HUDEP-2 (cell line): ENCODE results near the gene IZUMO2.
"Not testable (repeated sequence)": the region's sequence is repeated elsewhere in the genome, so short reads cannot be mapped to it uniquely, and the experiment has no call there.

Experiments
- DNase-seq, 76 experiments: peaks; one replicate each; lab custom pipeline; 2025; ENCODE audit not compliant: unreplicated experiment in 76 of 76; lab: John Stamatoyannopoulos, UW

Gene IZUMO2

DNA sequence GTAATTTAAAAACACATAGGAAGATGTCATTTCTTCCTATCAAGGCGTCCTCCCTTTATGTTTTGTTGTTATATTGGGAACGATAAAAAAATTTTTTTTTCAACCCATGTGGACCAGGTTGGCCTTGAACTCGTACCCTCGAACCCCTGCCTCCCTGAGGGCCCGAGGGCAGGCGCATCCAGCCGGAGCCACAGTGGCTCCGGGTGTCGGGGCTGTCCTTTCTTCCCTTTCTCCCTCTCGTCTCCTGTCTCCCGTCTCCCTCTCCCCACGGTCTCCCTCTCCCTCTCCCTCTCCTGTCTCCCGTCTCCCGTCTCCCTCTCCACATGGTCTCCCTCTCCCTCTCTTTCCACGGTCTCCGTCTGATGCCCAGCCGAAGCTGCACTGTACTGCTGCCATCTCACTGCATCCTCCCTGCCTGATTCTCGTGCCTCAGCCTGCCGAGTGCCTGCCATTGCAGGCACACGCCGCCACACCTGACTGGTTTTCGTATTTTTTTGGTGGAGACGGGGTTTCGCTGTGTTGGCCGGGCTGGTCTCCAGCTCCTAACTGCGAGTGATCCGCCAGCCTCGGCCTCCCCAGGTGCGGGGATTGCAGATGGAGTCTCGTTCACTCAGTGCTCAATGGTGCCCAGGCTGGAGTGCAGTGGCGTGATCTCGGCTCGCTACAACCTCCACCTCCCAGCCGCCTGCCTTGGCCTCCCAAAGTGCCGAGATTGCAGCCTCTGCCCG, 22.8 kb downstream of the IZUMO2 start:
- not testable (repeated sequence) for DNase-seq

DNA sequence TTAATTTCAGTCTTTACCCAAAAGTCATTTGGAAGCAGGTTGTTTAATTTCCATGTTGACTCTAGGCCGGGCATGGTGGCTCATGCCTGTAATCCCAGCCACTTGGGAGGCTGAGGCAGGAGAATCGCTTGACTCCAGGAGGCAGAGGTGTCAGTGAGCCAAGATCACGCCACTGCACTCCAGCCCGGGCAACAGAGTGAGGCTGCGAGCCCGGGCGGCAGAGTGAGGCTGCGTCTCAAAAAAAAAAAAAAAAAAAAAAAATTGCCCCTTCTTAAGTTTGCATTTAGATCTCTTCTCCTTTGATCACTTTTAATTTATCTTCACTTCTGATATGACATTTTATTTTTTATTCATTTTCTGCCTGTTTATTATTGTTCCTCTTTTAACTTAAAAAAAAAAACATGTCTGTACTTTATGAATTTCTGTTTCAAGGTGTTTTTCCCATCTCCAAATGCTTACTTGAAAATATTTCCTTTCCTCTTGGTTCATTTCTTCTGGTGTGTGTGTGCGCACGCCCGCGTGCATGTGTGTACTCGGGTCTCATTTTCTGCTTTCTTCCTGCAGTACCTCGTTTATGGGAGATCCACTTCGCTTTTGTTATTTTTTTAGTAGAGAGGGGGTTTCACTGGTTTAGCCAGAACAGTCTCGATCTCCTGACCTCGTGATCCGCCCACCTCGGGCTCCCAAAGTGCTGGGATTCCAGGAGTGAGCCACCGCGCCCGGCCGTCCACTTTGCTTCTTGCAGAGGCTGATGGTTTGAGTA, 26.3 kb downstream of the IZUMO2 start:
- not testable (repeated sequence) for DNase-seq

DNA sequence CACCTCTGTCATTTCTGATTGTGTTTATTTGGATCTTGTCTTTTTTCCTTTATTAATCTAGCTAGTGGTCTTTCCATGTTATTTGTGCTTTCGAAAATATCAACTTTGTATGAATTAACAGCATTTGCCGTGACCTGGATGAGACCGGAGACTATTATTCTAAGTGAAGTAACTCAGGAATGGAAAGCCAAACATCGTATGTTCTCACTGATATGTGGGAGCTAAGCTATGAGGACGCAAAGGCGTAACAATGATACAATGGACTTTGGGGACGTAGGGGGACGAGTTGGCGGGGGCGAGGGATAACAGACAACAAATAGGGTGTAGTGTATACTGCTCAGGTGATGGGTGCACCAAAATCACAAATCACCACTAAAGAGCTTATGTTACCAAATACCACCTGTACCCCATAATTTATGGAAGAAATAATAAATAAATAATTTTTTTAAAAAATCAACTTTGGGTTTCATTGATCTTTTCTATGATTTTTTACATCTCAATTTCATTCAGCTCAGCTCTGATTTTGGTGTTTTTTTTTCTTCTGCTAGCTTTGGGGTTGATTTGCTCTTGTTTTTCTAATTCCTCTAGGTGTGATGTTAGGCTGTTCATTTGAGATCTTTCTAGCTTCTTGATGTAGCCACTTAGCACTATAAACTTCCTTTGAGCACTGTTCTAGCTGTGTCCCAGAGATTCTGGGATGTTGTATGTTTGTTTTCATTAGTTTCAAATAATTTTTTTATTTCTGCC, 27.1 kb downstream of the IZUMO2 start:
- not testable (repeated sequence) for DNase-seq

DNA sequence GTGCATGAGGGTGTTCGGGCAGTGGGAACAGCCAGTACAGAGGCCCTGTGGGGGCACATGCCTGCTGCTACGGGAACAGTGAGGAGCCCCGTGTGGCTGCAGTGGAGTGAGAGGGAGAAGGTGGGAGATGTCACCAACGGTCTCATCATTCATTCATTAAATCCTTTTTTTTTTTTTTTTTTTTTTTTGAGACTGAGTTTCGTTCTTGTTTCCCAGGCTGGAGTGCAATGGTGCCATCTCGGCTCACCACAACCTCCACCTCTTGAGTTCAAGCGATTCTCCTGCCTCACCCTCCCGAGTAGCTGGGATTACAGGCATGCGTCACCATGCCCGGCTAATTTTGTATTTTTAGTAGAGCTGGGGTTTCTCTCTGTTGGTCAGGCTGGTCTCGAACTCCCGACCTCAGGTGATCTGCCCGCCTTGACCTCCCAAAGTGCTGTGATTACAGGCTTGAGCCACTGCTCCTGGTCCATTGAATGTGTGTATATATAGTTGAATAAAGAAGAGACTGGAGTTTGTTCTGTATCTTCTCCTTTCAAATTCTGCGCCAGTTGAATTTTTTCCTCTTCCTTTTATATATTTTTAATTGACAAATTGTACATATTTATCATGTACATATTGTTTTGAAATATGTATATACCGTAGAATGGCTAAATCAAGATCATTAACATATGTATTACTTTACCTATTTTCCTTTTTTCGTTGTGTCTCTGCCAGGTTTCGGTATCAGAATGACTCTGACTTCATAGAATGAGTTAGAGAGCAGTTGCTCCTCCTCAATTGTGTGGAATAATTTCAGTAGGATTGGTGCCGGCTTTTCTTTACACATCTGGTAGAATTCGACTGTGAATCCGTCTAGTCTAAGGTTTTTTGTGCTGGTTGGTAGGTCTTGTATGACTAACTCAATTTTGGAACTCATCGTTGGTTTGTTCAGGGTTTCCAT, 28.0 kb downstream of the IZUMO2 start:
- DNase-seq = not testable (repeated sequence)

DNA sequence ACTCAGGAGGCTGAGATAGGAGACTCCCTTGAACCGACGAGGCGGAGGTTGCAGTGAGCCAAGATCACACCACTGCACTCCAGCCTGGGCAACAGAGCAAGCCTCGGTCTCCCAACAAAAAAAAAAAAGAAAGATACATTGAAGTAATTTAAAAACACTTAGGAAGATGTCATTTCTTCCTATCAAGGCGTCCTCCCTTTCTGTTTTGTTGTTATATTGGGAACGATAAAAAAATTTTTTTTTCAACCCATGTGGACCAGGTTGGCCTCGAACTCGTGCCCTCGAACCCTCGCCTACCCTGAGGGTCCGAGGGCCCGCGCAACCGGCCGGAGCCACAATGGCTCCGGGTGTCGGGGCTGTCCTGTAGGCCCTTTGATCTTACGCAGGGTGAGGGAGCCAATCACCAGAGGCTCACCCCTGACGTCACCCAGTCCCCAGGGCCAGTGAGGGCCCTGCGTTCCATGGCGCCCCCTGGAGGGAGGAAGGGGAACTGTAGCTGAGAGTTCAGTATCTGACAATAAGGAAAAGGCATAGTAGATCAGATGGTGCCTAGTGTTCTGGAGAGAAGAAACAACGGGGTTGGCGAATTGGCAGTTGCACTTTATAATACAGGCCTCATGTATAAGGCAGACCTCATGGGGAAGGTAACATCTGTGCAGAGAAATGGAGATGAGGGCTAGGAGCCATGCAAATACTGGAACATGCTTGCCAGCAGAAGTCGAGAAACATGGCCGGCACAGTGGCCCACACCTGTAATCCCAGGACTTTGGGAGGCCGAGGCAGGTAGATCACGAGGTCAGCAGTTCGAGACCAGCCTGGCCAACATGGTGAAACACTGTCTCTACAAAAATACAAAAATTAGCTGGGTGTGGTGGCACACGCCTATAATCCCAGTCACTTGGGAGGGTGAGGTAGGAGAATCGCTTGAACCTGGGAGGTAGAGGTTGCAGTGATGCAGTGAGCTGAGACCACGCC, 29.3 kb downstream of the IZUMO2 start:
- not testable (repeated sequence) for DNase-seq

DNA sequence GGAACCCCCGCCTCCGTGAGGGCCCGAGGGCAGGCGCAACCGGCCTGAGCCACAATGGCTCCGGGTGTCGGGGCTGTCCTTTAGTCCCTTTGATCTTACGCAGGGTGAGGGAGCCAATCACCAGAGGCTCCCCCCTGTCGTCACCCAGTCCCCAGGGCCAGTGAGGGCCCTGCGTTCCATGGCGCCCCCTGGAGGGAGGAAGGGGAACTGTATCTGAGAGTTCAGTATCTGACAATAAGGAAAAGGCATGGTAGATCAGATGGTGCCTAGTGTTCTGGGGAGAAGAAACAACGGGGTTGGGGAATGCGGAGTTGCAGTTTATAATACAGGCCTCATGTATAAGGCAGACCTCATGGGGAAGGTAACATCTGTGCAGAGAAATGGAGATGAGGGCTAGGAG, 59.1 kb downstream of the IZUMO2 start:
- not testable (repeated sequence) for DNase-seq

DNA sequence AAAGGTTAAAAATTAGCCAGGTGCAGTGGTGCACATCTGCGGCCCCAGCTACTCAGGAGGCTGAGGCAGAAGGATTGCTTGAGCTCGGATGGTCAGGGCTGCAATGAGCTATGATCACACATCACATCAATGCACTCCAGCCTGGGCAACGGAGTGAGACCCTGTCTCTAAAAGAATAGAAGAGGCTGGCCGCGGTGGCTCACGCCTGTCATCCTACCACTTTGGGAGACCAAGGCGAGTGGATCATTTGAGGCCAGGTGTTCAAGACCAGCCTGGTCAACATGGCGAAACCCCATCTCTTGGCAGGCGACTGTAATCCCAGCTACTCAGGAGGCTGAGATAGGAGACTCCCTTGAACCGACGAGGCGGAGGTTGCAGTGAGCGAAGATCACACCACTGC, 59.7 kb downstream of the IZUMO2 start:
- DNase-seq = not testable (repeated sequence)
